Lower leg skin (tissue), 3 donors: ENCODE data around the gene MRPS5.

Experiments used
- POLR2A ChIP-seq, 2 donors: fragments of 450-650 bp; IDR thresholded peaks; one replicate each; pipeline ENCODE4 v1.6.1; 2016 to 2017; ENCODE audit warnings: antibody characterized with exemption in 2 of 2, mild to moderate bottlenecking in 1 of 2, moderate library complexity in 1 of 2
- TF ChIP-seq, protein P1 (sequence below), 3 donors: fragments of 450-650 bp; IDR thresholded peaks; one replicate each; pipeline ENCODE4 v1.5.1; 2016; ENCODE audit warnings: antibody characterized with exemption in 3 of 3, mild to moderate bottlenecking in 3 of 3, moderate library complexity in 2 of 3

- TF ChIP-seq POLR2A (IDR thresholded peaks at IDR 0.05): no peak
- TF ChIP-seq, protein P1, sequence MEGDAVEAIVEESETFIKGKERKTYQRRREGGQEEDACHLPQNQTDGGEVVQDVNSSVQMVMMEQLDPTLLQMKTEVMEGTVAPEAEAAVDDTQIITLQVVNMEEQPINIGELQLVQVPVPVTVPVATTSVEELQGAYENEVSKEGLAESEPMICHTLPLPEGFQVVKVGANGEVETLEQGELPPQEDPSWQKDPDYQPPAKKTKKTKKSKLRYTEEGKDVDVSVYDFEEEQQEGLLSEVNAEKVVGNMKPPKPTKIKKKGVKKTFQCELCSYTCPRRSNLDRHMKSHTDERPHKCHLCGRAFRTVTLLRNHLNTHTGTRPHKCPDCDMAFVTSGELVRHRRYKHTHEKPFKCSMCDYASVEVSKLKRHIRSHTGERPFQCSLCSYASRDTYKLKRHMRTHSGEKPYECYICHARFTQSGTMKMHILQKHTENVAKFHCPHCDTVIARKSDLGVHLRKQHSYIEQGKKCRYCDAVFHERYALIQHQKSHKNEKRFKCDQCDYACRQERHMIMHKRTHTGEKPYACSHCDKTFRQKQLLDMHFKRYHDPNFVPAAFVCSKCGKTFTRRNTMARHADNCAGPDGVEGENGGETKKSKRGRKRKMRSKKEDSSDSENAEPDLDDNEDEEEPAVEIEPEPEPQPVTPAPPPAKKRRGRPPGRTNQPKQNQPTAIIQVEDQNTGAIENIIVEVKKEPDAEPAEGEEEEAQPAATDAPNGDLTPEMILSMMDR (IDR thresholded peaks at IDR 0.05): no peak
These were observed 82.2 kb downstream of the MRPS5 start for GRCh38 chr2:95039363-95039762.
